Keratinocyte (primary cell): Measurements from ENCODE around the gene NGFR. TPM values are rescaled to one million over a fixed set of nuclear protein-coding genes. Genes with fewer than 3 reads are reported as not detected.

ENCODE experiments used
- DNase-seq: peaks from one replicate; pipeline ENCODE4 v3.0.0-alpha.2; 2011; ENCODE audit warnings: low read depth, missing footprints, low spot score
- FAIRE-seq: peaks from 2 replicates; lab custom pipeline; 2011; peaks lifted over from hg19 to GRCh38; lab: Jason Lieb, UNC
- H2AFZ ChIP-seq: 2 replicates; pipeline ENCODE4 v1.6.0; 2012; ENCODE audit warnings: low read length, control low read depth, inconsistent platforms; ENCODE audit not compliant: control insufficient read depth
- H3K27ac ChIP-seq: 2 replicates; pipeline ENCODE4 v1.5.1; 2011; ENCODE audit warnings: low read length; ENCODE audit not compliant: control insufficient read depth, insufficient read depth
- H3K27me3 ChIP-seq: 3 replicates; pipeline ENCODE4 v1.6.0; 2011; ENCODE audit warnings: low read length; ENCODE audit not compliant: control insufficient read depth, insufficient read depth; ENCODE audit errors: extremely low read depth
- H3K36me3 ChIP-seq, 2 experiments: 2 replicates in 1 of 2; 3 replicates in 1 of 2; pipeline ENCODE4 v1.5.1; 2011; ENCODE audit warnings: low read length in 2 of 2, mild to moderate bottlenecking in 1 of 2; ENCODE audit not compliant: control insufficient read depth in 2 of 2, insufficient read depth in 2 of 2; ENCODE audit errors: extremely low read depth in 1 of 2
- H3K4me1 ChIP-seq: 3 replicates; pipeline ENCODE4 v1.5.1; 2011; ENCODE audit warnings: low read length; ENCODE audit not compliant: control insufficient read depth, insufficient read depth; ENCODE audit errors: extremely low read depth
- H3K4me2 ChIP-seq: 3 replicates; pipeline ENCODE4 v1.6.0; 2011; ENCODE audit warnings: low read depth, low read length; ENCODE audit not compliant: control insufficient read depth, insufficient read depth; ENCODE audit errors: extremely low read depth
- H3K4me3 ChIP-seq, 3 experiments: fragments of 200-600 bp in 1 of 3; sonication (generic) in 1 of 3; 2 replicates in 2 of 3; 3 replicates in 1 of 3; pipeline ENCODE4 v1.5.1; 2011 to 2016; ENCODE audit warnings: low read length in 3 of 3, mild to moderate bottlenecking in 3 of 3, control low read depth in 2 of 3, inconsistent platforms in 1 of 3, low read depth in 1 of 3, mixed read lengths in 1 of 3, mixed run types in 1 of 3, moderate library complexity in 1 of 3; ENCODE audit not compliant: control insufficient read depth in 2 of 3, insufficient read depth in 2 of 3; ENCODE audit errors: extremely low read depth in 1 of 3
- H3K79me2 ChIP-seq: 2 replicates; pipeline ENCODE4 v1.6.0; 2012; ENCODE audit warnings: low read length; ENCODE audit not compliant: control insufficient read depth, insufficient read depth
- H3K9ac ChIP-seq: 3 replicates; pipeline ENCODE4 v1.6.0; 2011; ENCODE audit warnings: low read length; ENCODE audit not compliant: control insufficient read depth, insufficient read depth; ENCODE audit errors: extremely low read depth
- H3K9me1 ChIP-seq: 3 replicates; pipeline ENCODE4 v1.6.0; 2011; ENCODE audit warnings: low read length; ENCODE audit not compliant: control insufficient read depth, insufficient read depth; ENCODE audit errors: extremely low read depth
- H3K9me3 ChIP-seq: 2 replicates; pipeline ENCODE4 v1.5.1; 2012; ENCODE audit warnings: low read depth, low read length; ENCODE audit not compliant: control insufficient read depth
- H4K20me1 ChIP-seq: 3 replicates; pipeline ENCODE4 v1.6.0; 2011; ENCODE audit warnings: low read length; ENCODE audit not compliant: control insufficient read depth, insufficient read depth; ENCODE audit errors: extremely low read depth
- EZH2 ChIP-seq: IDR thresholded peaks from one replicate; pipeline ENCODE4 v1.6.1; 2012; ENCODE audit warnings: inconsistent platforms, mild to moderate bottlenecking, low read length, moderate library complexity
- dilution Hi-C: fragments of 300-500 bp; cut with MboI; formaldehyde crosslinking; loops from one replicate; pipeline ENCODE4 v1.7.0; 2020; ENCODE audit warnings: low sequenced_read_pairs; ENCODE audit not compliant: extremely low pct_ligation_motif_present
- polyA plus RNA-seq, 5 experiments: library from polyadenylated mRNA; depleted of rRNA in 3 of 5; stranded (reverse) in 3 of 5; stranded (forward) in 1 of 5; unstranded in 1 of 5; fragments of >200 nt; gene quantifications; 1 replicate in 1 of 5; 2 replicates in 3 of 5; 3 replicates in 1 of 5; pipeline versions ENCODE4 v1.2.1 to v1.2.3, GENCODE V29; 2011 to 2012; ENCODE audit warnings: missing spikeins in 2 of 5, low read depth in 1 of 5, low replicate concordance in 1 of 5
- TF ChIP-seq, protein P1 (sequence below), 3 experiments: IDR thresholded peaks in 1 of 3; conservative IDR thresholded peaks in 1 of 3; optimal IDR thresholded peaks in 1 of 3; 2 replicates in 2 of 3; 3 replicates in 1 of 3; pipeline versions ENCODE3 to v1.5.1; 2011; ENCODE audit warnings: low read length in 3 of 3, mild to moderate bottlenecking in 3 of 3, moderate library complexity in 2 of 3, control low read depth in 1 of 3, inconsistent platforms in 1 of 3; ENCODE audit not compliant: insufficient read depth in 2 of 3; ENCODE audit errors: extremely low read depth in 1 of 3

NGFR gene
- polyA plus RNA-seq, 1 donor (not counting 4 experiments of a cell fraction or from before 2014, with no cell fraction given), result 1.7 TPM

DNA sequence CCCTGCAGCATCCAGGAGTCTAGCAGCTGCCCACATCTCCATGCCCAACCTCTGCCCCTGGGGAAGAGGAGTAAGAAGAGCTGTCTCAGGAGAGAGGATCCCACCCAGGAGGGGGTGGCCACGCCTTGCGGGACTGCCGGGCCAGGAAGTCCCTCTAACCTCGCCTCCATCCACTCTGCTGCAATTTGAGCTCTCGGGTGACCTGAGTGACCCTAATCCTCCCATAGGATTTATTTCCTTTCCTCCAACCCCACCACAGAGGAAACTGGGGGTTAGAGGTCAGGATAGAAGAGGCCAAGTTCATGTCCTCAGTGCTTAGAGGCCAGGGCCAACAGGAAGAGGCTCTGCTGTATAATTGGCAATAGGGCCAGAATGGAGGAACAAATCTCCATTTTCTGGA, 22.6 kb upstream of the NGFR start:
- no peaks in the 10 kb centered on the region for H4K20me1 ChIP-seq
- TF ChIP-seq, protein P1, sequence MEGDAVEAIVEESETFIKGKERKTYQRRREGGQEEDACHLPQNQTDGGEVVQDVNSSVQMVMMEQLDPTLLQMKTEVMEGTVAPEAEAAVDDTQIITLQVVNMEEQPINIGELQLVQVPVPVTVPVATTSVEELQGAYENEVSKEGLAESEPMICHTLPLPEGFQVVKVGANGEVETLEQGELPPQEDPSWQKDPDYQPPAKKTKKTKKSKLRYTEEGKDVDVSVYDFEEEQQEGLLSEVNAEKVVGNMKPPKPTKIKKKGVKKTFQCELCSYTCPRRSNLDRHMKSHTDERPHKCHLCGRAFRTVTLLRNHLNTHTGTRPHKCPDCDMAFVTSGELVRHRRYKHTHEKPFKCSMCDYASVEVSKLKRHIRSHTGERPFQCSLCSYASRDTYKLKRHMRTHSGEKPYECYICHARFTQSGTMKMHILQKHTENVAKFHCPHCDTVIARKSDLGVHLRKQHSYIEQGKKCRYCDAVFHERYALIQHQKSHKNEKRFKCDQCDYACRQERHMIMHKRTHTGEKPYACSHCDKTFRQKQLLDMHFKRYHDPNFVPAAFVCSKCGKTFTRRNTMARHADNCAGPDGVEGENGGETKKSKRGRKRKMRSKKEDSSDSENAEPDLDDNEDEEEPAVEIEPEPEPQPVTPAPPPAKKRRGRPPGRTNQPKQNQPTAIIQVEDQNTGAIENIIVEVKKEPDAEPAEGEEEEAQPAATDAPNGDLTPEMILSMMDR (optimal IDR thresholded peaks at IDR 0.05 in 1 of 3, IDR thresholded peaks at IDR 0.05 in 1 of 3, conservative IDR thresholded peaks at IDR 0.05 in 1 of 3; ENCODE audit: extremely low read depth in 1 of 3, insufficient read depth in 2 of 3, low read length in 3 of 3), result no peak
- TF ChIP-seq EZH2, result no peak
- no peaks in the 10 kb centered on the region for H3K9me3 ChIP-seq
- H3K27ac ChIP-seq, result no peak overlapping the region
- no peaks in the 10 kb centered on the region for H3K79me2 ChIP-seq
- dilution Hi-C loops, result no loop called here
- FAIRE-seq, result no peak
- no peak overlapping the region for H3K9ac ChIP-seq
- H3K4me2 ChIP-seq, result no peak overlapping the region
- peaks cover 55% of the 10 kb centered on the region for H3K27me3 ChIP-seq
- DNase-seq, result no peak
- H2AFZ ChIP-seq, result no peak overlapping the region
- H3K4me3 ChIP-seq, result no peak overlapping the region
- no peaks in the 10 kb centered on the region for H3K9me1 ChIP-seq
- H3K4me1 ChIP-seq, result no peaks in the 10 kb centered on the region
- H3K36me3 ChIP-seq, result no peaks in the 10 kb centered on the region

DNA sequence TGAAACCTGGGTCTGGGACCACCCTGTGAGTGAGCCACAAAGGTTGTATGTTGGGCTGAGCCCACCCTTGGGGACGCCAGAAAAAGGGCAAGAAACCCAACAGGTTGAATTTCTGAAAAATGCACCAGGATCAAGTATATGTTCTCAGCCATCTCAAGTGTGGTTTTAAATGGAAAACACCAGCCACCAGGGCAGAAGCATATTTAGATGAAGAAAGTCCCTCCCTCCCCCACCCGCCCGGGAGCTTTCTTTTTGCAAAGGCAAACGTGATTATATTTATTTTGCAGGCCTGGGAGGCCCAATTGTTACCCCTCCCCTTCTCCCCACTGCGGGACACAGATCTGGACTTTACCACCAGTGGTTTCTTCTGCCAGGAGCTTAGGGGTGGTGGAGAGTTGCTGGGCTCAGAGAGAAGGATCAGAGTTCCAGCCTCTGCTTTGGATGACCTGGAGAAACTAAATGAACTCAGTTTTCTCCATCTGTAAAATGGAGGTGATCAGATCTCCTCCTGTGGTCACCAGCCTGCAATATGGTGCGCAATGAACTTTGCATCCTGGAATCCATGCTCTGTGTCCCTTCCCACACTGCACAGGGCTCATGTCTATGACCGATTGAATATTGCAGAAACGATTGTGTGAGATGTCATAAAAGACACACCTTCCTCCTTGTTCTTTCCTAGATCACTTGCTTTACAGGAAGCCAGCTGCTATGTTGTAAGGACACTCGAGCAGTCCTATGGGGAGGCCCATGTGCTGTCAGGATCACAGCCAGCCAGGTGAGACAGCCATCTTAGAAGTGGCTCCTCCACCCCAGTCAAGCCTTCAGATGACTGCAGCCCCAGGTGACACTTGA, 21.0 kb upstream of the NGFR start:
- H3K27me3 ChIP-seq, result peaks cover 68% of the 10 kb centered on the region
- no peaks in the 10 kb centered on the region for H3K79me2 ChIP-seq
- H2AFZ ChIP-seq, result no peak overlapping the region
- no peaks in the 10 kb centered on the region for H3K9me1 ChIP-seq
- FAIRE-seq (no peak), DNase-seq (no peak)
- H3K27ac ChIP-seq, result no peak overlapping the region
- H3K9ac ChIP-seq, result no peak overlapping the region
- TF ChIP-seq, protein P1 (optimal IDR thresholded peaks at IDR 0.05 in 1 of 3, IDR thresholded peaks at IDR 0.05 in 1 of 3, conservative IDR thresholded peaks at IDR 0.05 in 1 of 3; ENCODE audit: extremely low read depth in 1 of 3, insufficient read depth in 2 of 3, low read length in 3 of 3), result no peak
- no peak for TF ChIP-seq EZH2
- no peaks in the 10 kb centered on the region for H3K4me1 ChIP-seq
- H4K20me1 ChIP-seq, result no peaks in the 10 kb centered on the region
- no peaks in the 10 kb centered on the region for H3K9me3 ChIP-seq
- H3K4me2 ChIP-seq, result no peak overlapping the region
- dilution Hi-C loops, result no loop called here
- no peak overlapping the region for H3K4me3 ChIP-seq
- no peaks in the 10 kb centered on the region for H3K36me3 ChIP-seq
